GM12873 (cell line): ENCODE results near the gene SHB.

ENCODE experiments used
- TF ChIP-seq, protein P1 (sequence below): IDR thresholded peaks from 2 replicates; pipeline ENCODE4 v1.5.1; 2012; ENCODE audit warnings: low read depth, mild to moderate bottlenecking, moderate library complexity, low read length, control low read depth; ENCODE audit not compliant: insufficient read depth; ENCODE audit errors: missing control alignments

SHB gene

DNA sequence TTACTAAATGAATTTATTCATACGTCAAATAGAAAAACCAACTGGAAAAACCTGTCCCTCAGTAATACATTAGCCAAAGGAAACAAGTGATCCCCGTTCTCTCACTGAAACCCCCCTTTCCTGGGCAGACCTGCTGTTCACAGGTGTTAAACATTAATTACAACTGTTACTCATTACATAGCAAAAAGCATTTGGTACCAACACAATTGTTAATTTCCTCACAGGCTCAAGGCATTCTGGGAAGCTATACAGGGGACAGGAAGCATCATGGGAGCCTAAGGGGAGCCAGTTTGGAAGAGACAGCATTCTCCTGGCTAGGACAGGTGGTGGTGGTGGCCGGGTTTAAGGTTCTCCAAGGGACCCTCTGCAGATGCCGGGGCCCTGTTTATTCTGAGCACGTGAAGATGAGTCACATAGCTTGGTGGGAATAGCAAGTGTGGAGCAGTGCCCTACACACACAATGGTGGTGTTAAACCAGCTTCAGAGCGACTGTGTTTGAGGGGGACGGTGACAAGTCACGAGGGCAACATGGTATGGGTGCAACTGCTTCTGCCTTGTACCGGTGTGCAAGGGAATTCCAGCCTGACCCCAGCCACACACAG is 102.5 kb downstream of the SHB start:
- TF ChIP-seq, protein P1, sequence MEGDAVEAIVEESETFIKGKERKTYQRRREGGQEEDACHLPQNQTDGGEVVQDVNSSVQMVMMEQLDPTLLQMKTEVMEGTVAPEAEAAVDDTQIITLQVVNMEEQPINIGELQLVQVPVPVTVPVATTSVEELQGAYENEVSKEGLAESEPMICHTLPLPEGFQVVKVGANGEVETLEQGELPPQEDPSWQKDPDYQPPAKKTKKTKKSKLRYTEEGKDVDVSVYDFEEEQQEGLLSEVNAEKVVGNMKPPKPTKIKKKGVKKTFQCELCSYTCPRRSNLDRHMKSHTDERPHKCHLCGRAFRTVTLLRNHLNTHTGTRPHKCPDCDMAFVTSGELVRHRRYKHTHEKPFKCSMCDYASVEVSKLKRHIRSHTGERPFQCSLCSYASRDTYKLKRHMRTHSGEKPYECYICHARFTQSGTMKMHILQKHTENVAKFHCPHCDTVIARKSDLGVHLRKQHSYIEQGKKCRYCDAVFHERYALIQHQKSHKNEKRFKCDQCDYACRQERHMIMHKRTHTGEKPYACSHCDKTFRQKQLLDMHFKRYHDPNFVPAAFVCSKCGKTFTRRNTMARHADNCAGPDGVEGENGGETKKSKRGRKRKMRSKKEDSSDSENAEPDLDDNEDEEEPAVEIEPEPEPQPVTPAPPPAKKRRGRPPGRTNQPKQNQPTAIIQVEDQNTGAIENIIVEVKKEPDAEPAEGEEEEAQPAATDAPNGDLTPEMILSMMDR = no peak

DNA sequence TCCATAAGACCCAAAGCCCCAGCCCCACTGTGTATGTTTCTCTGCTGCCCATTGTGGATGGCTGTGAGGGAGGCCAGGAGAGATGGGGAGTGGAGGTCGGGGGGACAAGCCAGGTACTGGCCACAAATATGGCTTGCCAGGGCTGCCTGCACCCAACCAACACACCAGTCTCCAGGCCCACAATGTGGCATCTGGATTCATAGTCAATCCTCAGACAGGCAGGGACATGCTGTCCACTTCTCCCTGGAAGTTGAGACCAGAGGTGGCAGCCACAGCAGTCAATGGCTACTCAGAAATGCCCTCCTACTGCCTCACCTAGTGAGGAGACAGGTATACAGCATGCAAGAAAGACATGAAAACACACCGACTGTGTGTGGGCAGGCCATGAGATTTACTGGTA is 103.9 kb downstream of the SHB start:
- TF ChIP-seq, protein P1 = no peak

DNA sequence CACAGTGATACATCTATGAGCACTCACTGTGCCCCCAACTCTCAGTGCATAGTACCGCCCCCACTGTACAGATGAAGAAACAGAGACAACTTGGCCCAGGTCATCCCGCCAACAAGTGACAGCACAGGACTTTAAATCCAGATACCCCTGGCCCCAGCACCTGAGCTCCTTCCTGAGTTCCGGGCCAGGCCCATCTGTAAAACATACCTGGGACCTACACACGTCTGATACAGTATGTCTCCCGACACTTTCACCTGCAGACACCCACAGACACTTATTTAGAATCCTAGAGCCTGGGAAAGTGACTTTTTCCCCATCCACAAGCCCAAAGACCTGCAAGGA is 104.3 kb downstream of the SHB start:
- TF ChIP-seq, protein P1 = no peak

DNA sequence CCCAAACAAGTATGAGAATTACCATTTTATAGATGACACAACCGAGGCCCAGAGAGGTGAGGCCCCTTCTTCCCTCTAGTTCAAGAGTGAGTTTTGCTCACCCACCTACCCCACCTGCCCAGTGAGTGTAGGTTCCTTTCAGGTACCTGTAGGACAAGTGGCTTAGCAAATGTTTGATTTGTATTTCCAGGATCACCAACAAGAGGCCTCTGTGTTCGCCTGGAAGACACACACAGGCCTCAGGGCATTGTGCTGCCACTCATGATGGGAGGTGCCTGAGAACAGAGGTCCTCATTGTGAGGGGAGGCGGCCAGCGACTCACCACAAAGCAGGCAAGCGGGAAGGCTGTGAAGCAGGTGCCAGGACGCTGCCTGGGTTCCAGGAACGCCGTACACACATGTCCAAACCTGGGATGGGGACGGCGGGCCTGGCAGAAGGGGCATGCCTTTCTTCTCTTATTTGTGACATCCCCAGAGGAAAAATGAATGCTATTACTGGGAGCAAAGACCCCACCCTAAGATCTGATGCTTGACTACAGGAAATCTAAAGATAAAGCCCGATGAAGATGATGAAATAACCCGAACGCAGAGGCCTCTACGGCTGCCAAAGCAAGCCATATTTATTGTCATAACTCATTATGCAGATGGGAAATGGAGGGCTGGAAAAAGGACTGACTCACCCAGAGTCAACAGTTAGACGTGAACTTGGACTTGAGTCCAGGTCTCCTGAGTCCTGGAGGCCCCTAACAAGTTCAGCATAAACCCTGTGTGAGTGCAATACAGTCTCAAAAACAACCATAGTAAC is 104.9 kb downstream of the SHB start:
- TF ChIP-seq, protein P1 = no peak

DNA sequence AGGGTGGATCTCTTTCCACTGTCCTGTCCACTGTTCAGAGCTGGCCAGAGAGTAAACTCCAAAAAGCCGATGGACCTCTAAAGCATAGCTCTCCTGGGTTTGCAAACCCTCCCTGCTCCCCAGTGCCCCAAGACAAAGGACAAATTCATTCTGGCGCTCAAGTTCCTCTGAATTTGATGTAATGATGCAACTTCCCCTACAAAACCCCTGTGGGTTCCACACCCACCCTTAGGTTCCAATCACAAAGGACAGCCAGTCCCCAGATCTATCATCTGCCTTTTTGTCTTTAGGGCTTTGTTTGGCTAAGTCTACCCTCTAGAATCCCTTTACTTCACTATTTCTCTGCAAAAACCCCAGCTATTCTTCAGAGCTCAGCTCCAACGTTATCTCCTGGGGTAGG is 107.7 kb downstream of the SHB start:
- TF ChIP-seq, protein P1 = no peak

DNA sequence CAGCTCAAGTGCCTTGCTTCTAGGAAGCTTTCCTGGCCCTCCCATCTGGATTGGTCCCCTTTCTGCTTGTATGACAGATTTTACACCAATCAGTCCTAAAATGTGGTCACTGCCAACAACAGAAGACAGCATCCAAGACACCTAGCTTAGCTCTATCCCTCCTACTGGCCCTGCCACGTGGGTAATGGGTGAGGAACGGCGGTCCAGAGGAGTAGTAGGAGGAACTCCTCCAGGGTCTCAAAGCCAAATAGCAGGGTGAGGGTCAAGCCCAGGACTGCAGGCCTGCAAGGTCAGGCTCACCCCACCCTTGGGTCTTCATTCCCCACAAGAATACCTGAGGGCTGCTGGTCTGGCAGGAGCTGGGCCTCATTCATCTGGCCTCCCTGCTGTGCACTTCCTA is 108.4 kb downstream of the SHB start:
- TF ChIP-seq, protein P1 = no peak

DNA sequence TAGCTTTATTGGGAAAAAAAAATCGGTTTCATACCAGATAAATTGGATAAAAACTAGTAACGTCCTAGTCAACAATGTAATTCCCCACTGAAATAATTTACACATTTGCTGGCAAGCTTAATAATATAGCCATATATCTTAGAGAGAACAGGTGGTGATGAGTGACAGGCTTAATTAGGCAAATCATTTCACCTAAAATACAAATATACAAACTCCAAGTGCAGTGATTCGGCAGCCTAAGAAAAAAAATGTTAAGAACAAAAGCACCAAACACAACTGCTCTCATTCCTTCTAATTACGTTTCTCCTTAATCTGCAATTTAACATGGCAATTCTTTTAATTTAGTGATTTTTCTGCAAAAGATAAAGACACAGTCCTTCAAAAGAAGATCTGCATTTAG is 109.1 kb downstream of the SHB start:
- TF ChIP-seq, protein P1 = no peak
